CD4-positive, alpha-beta T cell treated with Interleukin-17A for 1 hour (primary cell): ENCODE data around the gene MRPL38.
A peak's percentile ranks its signal among the peaks of the same experiment; 100 is the strongest.
"Not testable (repeated sequence)": the region's sequence is repeated elsewhere in the genome, so short reads cannot be mapped to it uniquely, and the experiment has no call there.

ENCODE experiments used
- DNase-seq: peaks from one replicate; pipeline ENCODE4 v3.0.0-alpha.2; 2020

MRPL38 gene

DNA sequence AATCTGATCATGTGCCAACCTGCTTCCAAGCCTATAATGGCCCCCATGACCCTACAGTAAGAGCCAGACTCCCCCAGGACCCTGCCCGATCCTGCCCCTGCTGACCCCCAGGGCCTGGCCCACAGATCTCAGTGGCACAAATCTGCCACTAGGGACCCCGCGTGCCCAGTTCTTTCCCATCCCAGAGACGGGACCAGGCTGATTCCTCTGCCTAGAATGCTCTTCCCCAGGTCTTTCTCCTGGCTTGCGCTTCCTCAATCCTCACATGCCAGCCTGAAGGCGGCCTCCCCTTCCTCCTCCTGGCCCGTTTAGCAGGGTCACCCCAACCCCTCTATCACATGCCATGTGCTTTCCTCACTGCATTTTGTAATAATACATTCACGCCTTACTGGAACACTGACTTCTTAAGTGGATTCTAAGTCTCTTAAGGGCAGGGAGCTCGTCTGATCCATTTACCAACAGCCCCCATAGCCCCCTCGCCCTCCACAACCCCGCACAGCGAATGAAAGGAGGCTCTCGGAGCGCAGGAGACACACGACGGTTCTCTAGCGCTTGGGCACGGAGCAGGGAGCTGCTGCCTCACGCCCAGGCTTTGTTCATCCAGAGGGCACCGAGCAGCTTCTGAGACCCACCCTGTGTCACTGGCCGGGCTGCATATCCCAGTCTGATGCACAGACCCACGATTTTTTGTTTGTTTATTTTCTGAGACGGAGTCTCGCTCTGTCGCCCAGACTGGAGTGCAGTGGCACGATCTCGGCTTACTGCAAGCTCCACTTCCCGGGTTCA, 9.1 kb downstream of the MRPL38 start:
- no peak for DNase-seq

DNA sequence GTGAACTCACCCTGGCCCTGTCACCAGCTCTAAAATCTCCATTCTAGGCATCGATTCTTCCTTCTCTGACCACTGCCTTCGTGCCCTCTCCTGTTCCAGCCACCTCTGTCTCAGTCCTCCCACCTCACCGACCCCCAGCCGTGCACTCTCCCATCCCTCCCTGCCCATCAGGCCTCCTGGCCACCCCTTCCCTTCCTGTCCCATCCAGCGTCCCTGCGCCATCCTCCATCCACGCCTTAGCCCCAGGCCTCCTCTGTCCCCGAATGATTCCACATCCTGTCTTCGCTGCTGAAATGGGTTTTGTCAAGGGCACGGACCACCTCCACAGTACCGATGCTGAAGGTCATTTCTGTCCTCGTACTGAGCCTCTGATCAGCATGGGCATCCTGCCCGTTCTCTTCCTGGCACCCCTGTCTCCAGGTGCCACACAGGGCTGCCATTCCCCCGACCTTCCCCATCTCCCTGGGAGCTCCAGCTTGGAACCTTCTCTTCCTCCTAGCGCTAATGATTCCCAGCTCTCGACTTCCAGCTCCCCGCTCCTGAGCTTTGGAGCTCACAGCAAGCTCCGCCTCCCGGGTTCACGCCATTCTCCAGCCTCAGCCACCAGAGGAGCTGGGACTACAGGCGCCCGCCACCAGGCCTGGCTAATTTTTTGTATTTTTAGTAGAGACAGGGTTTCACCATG, 10.5 kb downstream of the MRPL38 start:
- no peak for DNase-seq

DNA sequence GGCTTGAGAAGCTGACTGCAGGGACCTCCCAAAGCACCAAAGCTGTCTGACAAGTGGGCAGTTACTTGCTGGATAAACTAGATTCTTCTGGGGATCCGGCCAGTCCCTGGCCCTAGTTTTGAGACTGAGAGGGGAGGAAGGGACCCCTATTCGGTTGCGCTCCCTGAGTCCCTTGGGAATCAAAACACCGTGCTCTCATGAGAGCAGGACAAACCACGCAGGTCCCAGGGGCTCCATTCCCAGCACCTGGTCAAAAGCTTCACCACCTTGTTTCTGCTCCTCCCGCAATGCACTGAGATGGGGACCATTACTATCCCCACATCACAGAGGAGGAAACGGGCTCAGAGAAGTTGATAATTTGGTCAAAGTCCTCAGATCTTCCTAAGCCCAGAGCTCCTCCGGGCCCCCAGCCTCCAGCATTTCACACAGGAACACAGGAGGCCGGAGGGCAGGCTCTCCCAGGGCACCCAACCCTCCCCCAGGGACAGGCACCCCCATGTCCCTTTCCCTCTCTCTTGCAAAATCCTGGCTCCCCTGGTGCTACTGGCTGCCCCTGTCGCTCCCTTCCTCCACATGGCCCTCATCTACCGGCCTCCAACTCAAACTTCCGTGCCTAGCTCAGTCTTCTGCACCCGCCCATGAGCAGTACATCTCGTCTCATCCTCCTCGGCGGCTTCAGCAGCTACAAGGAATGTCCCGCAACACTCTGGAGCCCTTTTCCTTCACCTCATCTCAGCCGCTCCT, 11.2 kb downstream of the MRPL38 start:
- DNase-seq: no peak

DNA sequence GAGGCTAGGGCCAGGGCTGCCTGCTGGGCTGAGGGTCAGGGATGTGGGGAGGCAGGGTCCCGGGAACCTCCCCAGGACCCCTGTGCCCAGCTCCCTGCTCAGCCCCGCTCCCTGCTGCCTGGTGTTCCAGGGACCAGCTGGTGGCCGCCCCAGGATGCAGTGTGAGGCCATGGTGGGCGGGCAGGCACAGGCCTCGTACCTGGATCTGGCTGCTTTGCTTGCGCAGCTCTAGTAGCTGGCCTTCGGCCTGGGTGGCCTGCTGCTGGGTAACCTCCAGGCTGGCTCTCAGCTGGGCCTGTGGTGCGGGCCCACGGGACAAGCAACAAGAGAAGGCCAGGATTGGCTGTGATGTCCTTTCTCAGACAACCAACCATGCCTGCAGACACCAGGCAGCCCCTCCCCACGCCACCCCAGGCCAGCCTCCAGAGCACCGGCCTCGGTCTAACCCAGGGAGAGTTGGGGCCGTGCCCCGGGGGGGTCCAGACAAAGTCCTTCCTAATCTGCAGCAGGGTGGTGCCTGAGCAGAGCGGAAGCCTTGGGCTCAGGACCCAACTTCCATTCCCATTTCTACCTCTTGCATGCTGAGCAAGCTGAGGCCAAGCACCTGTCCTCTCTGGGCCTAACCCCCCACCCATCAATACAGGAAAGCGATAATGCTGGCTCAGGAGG, 12.0 kb downstream of the MRPL38 start:
- DNase-seq: no peak

DNA sequence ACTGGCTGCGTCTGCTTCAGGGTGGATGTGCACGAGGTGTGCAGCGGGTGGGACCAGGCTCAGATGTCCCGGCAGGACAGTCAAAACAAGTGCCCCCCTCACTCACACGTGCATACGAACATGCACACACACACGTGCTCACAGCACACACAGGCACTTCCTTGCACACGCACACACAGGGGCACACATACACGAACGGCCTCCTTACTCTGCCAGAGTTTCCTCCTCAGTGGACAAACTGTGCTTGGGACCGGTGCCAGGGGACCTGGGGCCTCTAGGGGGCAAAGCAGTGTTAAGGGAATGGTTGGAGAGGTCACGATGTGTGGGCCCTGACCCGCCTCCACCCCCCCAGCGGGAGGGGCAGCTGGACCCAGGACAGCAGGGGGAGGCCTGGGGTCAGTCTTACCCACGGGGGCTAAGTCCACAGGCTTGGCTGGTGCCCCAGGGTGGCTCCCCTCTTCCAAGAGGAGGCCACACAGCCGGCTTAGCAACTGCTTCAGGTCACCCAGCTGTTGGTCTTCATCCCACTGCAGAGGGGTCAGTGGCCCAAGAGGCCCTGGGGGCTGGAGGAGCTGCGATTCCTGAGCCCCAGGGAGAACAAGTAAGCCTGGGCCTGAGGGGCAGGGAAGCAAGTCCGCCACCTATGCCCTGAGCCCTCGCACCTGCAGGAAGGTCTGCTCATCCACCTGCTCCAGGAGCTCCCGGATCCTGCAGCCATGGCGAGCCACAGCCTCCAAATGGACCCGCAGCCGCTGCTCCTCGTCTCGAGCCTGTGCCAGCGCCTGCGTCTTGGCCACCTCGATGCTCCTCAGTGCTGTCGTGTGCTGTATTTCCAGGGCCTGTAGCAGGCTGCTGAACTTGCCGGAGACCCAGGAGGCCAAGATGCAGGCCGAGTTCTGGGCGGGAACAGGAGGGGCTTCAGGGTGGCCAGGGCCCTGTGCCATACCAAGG, 12.8 kb downstream of the MRPL38 start:
- no peak for DNase-seq

DNA sequence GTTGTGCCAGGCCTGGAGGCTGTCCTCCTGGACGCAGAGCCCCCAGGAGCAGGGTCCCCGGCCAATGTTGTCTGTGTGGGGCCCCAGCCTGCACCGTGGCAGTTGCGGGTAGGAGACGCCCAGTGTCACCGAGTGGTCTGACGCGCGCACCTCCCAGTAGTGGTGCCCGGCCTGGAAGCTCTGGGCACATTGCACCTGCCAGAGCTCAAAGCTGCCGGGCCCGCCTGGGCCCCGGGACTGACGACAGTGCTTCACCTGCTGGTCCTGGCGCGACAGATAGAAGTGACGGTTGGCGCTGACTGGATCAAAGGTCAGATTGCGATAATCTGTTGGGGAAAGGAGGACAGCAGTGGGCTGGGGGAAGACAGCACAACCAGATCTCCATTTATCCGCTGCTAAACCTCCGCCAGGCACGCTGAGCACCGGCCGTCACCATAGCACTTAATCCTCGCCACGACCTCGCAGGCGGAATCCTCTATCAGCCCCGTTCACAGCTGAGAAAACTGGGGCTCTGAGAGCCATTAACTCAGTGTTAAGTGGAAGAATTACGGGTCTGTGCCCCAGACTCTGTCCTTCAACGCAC, 13.6 kb downstream of the MRPL38 start:
- DNase-seq: no peak

DNA sequence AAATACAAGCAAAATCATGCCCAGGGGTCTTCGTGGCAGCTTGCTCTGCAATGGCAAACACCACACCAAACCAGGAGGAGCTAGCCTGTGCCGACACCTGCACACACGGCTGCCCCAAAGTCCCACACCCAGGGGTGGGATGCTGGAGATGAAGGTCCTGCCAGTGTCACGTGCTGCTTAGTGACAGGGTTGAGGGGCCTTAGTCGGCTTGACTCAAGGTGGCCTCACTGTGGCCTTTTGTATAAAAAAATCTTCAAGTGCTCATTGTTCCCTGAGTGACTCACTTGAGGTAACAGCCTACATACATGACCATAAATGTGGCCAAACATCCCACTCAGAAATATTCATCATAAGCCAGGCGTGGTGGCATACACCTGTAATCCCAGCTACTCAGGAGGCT, 15.2 kb downstream of the MRPL38 start:
- no peak for DNase-seq

DNA sequence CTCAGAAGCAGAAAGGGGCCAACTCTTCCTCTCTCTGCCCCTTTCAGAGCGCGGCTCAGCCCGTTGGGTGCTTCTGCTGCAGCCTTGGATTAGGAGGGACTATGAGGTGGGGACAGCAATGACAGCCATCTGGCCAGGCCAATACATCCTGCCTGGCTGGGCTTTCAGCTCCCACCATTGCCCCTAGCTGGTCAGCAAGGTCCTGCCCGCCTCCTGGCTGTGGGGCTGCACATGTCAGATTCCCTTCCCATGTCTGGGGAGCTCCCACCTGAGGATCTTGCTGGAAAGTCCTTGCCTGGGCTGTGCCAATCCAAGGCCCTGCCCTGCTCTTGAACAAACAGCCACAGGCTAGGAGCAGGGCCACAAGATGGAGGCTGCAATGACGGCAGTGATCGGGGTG, 16.2 kb downstream of the MRPL38 start:
- DNase-seq: no peak

DNA sequence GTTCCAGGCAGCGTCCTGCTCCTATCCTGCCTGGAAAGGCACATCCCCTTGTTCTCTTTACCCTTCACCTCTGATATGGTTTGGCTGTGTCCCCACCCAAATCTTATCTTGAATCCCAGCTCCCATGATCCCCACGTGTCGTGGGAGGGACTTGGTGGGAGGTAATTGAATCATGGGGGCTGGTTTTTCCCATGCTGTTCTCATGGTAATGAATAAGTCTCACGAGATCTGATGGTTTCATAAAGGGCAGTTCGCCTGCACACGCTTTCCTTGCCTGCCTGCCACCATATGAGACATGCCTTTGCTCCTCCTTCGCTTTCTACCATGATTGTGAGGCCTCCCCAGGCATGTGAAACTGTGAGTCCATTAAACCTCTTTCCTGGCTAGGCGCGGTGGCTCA, 18.8 kb downstream of the MRPL38 start:
- DNase-seq: not testable (repeated sequence)

DNA sequence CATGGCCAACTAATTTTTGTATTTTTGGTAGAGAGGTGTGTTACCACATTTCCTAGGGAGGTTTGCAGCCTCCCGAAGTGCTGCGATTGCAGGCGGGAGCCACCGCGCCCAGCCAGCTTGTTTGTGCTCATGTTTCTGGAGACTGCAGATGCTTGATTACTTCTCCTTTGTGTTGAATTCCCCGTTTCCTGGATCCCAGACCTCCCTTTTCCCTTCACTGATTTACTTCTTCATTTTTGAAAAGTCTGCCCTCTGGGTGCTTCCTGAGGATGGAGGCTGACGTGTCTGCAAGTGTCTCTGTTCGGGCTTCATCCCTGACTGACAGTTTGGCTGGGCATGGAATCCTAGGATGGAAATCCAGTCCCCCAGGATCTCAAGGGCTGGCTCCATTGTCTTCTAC, 19.3 kb downstream of the MRPL38 start:
- no peak for DNase-seq

DNA sequence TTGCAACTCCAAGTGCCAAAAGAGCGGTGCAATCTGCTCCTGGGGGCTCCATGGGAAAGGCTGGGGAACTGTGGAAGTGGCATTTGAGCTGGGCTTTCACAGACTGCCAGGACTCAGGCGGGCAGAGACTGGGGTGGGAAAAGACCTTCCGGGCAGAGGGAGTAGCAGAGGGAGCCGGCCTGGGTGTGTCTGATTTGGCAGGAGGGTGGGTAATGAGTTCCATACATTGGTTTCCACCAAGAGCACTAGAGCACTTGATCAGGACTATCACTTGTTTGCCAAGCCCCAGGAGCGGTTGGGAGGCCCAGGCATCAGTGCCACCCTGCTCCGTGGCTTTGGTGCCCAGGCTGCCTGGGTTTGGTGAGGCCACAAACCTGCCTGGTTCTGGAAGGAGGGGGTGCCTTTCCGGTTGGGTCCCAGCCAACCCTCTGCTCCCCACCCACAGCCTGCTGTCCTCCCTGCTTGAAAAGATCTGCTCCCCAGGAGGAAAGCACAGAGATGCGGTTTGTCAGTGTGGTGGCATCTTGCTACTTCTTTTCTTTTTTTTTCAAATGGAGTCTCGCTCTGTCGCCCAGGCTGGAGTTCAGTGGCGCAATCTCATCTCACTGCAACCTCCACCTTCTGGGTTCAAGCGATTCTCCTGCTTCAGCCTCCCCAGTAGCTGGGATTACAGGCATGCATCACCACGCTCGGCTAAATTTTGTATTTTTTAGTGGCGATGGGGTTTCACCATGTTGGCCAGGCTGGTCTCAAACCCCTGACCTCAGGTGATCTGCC, 22.8 kb downstream of the MRPL38 start:
- DNase-seq: peak; percentile 40

DNA sequence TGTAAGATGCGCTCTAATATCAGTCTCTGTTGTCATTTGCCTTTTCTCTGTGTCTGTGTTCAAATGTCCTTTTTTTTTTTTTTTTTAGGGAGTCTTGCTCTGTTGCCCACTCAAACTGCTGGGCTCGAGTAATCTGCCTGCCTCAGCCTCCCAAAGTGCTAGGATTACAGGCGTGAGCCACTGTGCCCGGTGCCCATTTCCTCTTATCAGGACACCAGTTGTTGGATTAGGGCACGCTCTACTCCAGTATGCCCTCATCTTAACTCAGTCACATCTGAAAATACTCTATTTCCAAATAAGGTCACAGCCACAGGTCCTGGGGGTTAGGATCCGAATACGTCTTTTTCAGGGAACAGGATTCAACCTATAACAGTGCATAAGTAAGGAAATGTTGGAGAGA, 24.4 kb downstream of the MRPL38 start:
- DNase-seq: no peak

DNA sequence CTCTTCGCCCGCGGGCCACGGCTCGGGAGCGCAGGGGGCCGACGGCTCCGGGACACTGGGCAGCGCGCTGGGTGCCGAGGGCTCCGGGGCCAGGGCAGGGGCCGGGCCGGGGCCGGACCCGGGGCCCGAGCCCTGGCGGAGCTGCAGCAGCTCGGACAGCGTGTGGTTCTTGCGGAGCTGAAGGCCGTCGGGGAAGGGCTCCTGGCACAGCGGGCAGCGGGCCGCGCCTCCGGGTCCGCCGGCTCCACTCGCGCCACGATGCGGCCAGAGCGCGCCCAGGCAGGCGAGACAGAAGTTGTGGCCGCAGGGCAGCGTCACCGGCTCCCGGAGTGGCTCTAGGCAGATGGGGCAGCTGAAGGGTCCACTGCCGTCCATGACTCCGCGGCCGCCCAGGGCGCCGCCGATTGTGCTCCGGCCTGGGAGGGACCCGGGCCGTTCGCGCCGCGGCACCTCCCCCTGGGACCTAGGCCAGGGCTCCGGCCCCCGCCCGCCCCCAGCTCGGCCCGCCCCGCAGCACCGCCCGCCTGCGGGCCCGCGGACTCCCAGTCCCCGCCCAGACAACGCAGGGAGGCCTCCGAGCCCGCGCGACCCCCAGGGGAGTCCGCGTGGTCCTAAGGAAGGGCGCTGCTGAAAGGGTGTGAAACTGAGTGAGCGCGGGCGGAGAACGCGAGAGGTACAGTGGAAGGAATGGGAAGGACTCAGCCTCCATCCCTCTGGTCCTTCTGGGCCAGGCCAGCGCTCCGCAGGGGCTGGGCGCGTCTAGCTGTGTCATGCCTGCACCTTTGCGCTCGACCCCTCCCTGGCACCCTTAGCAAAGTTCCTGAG, 26.3 kb downstream of the MRPL38 start, which contains the start of gene TRIM47:
TSS of gene TRIM47 (minus strand) at position 408 of the 825 bp plus-strand sequence. CDS start at position 375, 33 bp downstream.
- DNase-seq: no peak

DNA sequence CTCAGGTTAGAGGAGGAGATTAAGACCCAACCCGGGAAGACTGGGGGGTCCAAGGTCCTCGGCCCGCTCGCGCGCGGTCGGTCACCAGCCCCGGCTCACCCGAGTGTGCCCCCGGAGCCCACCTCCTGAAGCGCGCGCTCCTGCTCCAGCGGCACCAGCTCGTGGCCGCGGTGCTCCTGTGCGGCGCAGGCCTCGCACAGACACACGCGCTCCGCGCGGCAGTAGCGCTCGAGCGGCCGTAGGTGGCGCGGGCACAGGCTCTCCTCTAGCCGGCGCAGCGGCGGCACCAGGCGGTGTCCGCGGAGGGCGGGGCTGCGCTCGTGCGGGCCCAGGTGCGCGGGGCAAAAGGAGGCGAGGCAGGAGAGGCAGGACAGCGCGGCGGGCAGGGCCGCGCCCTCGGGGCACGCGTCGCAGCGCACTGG, 26.9 kb downstream of the MRPL38 start:
- DNase-seq: peak; percentile 72

DNA sequence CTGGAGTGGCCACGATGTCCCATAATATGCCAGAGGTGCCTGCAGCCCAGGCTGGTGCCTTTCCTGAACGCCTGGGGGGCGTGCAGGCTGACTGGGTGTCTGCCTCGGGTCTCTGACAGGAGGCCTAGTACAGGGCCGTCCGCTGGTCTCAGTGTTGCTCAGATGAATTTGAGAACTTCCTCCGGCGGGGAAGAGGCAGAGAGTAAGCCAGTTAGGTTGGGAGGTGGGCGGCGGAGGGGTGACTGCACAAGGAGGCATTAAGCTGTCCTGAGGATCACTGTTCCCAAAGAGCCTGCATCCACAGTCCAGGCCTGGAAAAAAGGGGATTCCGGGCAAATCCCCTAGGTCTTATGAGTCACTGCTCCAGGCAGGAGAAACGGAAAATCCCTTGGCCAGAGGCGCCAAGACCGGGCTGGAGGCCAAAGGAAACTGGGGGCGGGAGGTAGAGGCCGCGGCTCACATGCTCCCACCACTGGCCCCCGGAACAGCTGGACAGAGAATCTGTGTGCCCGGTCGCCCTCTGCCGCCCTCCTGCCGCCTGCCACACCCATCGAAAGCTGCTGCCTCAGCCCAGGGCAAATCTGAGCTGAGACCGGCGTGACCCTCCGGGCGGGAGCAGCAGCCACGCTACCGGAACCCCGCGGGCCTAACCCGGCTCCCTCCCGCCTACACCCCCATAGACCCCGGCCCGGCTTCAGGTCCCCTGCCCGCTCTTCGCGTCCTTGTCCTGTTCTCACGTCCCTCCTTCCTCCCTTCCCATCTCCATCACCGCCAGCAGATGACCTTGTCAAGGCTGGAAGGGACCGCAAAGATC, 27.5 kb downstream of the MRPL38 start:
- DNase-seq: no peak

DNA sequence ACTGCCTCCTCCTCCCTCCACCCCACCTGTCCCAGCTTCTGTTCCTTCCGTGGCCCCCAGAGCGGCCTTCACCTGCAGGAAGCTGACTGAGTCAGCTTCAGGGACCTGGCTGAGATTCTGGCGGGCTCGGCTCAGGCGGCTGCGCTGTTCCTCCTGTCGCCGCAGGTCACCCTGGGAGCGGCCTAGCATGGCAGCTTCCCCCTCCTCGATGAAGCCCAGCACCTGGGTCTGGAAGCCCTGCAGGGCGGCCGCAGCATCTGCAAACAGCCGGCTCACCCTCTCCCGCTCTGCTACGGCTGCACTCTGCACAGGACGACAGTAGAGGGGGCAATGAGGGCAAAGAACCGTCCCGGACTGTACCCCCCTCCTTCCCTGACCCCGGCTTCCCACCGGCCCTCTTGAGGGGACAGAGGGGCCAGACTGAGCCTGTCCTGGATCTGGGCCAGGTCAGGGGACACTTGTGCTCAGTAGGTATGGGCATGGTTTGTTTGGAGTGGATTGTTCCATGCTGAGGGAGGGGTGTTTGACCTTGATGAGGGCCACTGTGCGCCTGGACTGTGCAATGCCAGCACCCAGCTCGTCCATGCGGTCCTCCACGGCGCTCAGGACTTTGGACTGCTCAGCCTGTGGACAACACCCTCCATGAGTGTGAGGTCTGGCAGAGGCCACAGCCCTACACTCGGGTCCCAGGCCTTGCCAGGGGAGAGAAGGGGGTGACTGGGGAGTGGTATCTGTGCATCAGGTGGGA, 28.3 kb downstream of the MRPL38 start:
- DNase-seq: peak; percentile 82

DNA sequence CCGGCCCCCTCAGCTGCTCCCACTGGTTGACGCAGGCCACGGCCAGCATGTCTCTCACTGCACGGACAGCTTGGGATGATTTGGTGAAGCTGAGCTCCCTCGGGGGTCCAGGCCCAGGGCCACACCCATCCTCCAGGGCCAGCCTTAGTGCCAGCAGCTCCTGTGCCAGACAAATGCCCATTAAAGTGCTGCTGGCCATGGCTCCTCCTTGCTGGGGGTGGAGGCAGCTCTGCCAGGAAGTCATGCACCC, 28.8 kb downstream of the MRPL38 start:
- DNase-seq: no peak

DNA sequence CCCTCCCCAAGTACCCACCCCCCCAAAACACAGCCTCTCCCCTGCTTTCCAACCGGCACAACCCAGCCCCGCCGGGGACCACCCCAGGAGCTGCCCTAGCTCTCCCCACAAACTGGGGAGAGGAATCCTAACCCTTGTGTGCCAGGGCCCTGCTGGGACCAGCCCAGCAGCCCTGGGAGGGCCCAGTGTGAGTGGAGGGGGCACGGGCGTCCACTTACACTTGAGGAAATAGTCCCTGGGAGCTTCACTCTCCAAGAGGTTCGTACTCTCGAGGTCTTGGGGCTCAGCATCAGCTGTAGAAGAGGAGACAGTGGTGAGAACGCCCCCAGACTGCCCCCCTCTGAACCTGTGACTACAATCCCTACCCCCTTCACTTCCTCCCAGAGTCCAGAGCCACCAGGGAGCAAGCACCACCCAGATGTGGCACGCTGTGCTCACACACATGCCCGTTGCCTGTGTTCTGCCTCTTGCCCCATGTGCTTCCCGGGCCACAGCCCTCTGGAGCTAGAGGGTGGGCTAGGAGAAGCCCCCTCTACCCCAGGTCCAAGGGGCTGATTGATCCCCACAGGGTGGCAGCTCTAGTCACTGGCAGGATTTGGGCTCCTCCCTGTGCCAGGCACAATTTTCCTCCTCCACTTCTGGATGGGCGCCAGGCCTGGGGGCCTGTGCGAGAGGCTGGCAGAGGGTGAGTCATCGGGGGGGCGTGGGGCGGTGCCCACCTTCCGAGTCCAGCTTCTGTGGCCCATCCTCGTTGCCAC, 29.3 kb downstream of the MRPL38 start:
- DNase-seq: no peak
